Measurements from ENCODE around the gene CENPP.
"Not testable (repeated sequence)": the region's sequence is repeated elsewhere in the genome, so short reads cannot be mapped to it uniquely, and the experiment has no call there.

Gene CENPP

DNA sequence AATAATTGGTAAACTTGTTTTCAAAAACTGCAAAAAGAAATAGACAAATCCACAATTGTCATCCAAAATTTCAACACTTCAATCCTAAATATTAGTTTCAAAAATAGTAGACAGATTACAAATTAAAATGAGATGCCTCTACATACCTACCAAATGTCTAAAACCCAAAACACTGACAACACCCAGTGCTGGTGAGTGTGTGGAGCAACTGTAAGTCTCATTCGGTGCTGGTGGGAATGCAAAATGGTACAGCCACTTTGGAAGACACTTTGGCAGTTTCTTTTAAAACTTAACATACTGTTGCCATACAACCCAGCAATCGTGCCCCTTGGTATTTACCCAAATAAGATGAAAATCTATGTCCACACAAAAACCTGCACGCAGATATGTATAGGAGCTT lies 203.4 kb downstream of the CENPP start:
- in situ Hi-C loops (cut with MboI; ENCODE audit: low sequenced_read_pairs), result no loop called here

DNA sequence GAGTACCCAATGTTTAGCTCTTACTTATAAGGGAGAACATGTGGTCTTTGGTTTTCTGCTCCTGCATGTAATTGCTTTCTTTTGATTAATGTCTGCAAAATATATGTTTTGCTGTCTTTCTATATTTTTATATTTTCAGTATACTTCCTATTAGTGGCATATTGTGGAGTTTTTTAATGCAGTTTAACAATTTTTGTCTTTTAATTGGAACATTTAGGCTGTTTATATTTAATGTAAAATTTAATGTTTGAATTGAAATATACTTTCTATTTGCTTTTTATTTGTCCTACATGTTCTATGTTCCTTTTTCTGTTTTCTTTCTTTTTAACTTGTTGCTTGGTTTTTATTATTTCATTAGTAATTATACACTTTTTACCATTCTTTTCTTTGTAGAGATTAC lies 205.1 kb downstream of the CENPP start:
- in situ Hi-C loops (cut with MboI; ENCODE audit: low sequenced_read_pairs), result no loop called here

DNA sequence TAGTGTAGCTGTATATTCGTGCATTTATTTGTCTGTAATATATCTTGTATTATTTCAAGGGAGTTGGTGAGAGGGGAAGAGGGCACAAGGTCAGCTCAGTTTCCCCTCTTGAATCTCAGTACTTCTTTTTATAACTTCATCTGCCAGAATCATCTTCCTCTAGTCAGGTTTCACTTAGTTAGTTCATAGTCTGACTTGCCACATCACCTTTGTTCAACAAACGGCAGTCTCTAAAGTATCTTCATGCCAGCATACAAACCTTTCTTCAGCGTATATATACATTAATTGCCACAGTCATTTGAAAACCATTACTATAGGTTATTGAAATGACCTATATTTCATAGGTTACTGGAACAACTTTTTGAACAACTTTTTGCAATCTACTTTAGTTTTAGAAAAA lies 208.5 kb downstream of the CENPP start:
- in situ Hi-C loops (cut with MboI; ENCODE audit: low sequenced_read_pairs), result no loop called here

DNA sequence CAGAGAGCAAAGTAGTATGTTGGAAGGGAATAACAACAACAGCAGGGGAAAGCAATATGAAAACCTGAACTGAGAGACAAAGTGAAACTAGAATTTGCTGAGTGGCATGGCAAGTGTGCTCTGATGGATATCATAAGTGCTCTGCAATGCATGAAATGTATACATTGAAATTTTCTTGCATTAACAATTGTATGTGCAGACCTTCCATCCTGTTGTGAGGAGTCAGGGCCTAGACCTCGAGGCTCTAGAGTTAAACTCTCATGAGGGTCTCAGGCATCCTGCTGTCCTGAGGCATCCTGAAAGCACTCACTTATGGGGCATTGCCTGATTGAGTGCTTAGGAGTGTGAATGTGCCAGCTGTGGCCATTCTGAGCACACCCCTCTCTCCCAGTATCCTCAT lies 208.9 kb downstream of the CENPP start:
- in situ Hi-C loops (cut with MboI; ENCODE audit: low sequenced_read_pairs), result no loop called here

DNA sequence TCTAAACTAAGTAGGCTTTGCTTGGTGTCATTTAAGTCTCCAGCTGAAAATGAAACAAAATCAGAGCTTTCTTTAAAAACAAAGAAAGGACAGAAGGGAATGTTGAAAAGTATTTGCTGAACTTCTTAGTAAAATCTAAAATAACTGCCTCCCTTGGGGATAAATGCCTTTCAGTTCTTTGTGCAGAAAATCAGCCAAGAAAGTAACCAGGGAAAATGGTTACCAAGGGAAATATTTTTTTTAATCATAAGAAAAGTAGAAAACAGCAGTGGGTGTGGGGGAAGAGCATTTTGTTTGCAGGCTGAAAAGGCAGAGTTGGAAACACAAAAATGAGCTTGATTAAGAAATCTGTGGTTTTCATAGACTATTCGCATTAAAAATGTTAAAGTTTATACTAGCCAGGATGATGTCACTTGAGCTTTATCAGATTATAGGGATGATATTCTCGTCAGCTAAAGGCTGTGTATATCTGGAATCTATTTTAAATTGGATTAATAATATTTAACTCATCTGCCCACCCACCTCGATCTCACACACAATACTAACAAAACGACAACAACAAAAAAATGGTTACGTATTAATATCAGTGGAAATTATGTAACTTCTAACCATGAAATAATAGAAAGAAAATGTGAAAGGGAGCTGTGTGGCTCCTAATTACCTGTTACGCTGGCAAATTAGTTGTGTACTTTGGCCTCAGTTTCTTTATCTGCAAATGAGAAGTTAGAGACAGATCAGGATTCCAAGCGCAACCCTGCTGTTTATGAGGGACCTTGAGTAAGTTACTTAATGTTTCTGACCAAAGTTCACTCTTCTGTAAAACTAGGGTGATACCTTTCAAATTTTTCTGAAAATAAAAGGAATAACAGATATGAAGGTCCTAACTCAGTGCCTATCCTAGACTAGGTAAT lies 210.4 kb downstream of the CENPP start, which contains the start of gene ECM2:
ECM2 (minus strand) TSS at position 51 of the 911 bp plus-strand sequence. CDS start 13,124 bp downstream, outside the sequence.
- in situ Hi-C loops (cut with MboI; ENCODE audit: low sequenced_read_pairs), result no loop called here

DNA sequence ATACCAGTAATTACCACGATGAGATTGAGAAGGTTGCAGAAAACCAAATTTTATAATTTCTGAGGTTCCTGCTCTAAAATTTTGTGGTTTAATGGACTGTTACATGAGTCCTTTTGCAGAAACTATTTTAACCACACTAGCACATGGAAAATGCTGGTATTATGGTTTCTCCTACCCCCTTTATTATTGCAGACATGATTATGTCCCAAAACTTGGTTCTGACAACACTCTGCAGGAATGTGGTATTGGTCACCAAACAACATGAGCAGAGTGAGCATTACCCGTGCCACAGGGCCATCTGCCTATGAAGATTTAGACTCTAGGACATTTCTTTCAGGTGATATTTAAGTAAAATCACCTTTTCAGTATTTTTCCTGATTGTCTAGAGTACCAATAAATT lies 212.8 kb downstream of the CENPP start:
- in situ Hi-C loops (cut with MboI; ENCODE audit: low sequenced_read_pairs), result no loop called here

DNA sequence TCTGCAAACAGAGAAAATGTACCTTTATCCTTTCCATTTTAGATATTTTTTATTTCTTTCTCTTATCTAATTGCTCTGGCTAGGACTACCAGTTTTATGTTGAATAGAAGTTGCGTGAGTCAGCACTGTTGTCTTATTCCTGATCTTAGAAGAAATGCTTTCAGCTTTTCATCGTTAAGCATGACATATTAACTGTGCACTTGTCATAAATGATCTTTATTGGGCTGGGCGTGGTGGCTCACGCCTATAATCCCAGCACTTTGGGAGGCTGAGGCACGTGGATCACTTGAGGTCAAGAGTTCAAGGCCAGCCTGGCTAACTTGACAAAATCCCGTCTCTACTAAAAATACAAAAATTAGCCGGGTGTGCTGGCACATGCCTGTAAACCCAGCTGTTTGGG lies 218.2 kb downstream of the CENPP start:
- in situ Hi-C loops (cut with MboI; ENCODE audit: low sequenced_read_pairs), result no loop called here

DNA sequence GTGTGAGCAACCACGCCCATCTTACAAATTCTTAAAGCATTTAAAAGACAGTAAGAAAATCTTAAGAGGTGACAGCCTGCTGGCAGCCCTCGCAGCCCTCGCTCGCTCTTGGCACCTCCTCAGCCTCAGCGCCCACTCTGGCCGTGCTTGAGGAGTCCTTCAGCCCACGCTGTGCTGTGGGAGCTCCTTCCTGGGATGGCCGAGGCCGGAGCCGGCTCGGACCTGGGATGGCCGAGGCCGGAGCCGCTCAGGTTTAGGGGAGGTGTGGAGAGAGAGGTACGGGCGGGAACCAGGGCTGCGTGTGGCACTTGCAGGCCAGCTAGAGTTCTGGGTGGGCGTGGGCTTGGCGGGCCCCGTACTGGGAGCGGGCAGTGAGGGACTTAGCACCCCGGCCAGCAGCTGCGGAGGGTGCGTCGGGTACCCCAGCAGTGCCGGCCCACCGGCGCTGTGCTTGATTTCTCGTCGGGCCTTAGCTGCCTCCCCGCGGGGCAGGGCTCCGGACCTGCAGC lies 219.3 kb downstream of the CENPP start:
- in situ Hi-C loops (cut with MboI; ENCODE audit: low sequenced_read_pairs), result no loop called here

DNA sequence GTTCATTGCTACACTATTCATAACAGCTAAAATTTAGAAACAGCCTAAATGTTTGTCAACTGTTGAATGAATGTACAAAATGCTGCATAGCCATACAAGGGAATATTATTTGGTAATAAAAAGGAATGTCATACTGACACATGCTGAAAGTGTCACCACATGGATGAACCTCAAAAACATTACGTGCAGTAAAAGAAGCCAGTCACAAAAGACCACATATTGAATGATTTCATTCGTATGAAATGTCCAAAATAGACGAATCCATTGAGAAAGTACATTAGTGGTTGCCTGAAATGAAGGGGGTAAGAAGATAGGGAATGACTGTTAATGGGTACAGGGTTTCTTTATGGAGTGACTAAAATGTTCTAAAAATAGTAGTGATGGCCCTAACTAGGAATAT lies 221.6 kb downstream of the CENPP start:
- in situ Hi-C loops (cut with MboI; ENCODE audit: low sequenced_read_pairs), result no loop called here

DNA sequence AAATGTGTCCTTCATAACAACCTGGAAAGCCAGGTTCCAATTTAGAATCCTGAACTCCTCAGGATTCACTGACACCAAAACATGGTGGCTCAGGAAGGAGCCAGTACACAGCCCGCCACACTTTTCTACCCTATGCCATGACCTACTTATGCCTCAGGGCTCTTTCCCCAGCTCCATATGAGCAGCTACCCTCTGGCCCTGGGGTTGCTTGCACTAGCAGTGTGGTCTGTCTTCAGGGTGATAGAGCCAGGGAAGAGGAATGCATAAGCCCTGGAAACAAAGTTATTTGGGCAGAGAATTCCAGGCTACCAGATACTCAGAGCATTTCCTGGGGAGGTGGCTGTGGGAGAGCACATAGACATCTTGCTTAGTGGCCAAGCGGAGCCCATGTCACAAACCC lies 225.0 kb downstream of the CENPP start:
- in situ Hi-C loops (cut with MboI; ENCODE audit: low sequenced_read_pairs), result no loop called here

DNA sequence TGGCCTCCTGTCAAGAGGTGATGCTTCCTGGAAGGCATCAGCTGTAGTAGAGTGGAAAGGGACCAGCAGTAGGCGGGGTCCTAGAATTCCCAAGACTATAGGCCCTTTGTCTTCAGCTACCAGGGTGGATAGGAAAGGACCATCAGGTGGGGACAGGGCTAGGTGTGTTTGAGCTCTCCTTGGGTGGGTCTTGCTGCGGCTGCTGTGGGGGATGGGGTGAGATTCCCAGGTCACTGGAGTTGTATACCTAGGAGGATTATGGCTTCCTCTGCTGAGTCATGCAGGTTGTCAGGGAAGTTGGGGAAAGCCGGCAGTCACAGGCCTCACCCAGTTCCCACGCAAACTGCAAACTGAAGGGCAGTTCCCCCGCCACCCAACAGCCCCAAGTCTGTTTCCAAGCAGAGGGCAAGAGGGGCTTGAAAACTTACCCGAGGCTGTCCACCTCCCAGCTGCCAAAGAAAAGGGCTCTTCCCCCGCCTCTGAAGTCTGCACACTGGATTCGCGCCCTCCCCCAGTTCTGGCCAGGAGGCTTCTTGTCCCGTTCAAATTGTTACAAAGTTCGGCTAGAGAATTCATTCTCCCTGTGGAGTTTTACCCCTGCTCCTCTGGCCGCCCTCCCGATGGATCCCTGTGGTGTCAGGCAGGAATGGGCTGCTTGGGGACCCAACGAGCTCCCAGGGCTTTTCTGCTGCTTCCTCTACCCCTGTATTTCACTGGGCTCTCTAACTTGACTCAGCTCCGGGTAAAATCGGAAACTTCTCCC lies 233.0 kb downstream of the CENPP start:
- in situ Hi-C loops (cut with MboI; ENCODE audit: low sequenced_read_pairs), result no loop called here

DNA sequence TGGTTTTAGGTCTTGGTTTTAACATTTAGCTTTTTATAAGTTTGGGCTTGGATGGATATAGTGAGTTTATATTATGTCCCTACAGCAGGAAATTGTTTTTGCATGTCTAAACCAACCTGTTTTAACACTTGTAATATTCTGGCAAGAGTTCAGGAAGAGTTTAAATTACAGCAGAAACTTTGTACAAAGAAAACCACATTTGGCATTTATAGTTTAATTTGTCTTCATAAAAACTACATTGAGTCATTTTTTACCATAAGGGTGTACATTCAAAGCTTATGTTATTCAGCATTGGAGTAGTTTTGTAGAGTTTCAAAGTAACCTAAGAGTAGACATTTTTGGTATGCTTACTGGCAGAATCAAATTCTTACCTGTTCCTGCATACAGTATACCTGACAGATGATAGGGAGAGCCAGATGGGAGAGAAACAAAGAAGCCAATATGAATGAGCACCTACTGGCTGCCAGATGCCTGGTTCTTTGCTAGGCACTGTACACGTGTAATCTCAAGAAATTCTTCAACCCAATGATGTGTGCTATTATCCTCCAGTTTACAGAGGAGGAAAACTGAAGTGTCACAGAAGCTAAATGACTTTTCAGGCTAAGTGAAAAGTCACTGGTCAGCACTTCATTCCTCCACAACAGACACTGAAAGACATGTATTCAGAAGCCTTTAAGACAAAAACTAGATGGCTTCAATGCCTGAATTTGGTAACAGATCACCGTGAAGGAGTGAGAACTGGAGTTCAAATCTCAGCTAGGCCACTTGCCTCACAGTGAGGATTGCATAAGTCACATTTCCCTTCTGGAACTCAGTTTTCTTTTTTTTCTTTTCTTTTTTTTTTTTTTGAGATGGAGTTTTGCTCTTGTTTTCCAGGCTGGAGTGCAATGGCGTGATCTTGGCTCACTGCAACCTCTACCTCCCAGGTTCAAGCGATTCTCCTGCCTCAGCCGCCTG lies 235.9 kb downstream of the CENPP start:
- in situ Hi-C loops (cut with MboI; ENCODE audit: low sequenced_read_pairs), result no loop called here

DNA sequence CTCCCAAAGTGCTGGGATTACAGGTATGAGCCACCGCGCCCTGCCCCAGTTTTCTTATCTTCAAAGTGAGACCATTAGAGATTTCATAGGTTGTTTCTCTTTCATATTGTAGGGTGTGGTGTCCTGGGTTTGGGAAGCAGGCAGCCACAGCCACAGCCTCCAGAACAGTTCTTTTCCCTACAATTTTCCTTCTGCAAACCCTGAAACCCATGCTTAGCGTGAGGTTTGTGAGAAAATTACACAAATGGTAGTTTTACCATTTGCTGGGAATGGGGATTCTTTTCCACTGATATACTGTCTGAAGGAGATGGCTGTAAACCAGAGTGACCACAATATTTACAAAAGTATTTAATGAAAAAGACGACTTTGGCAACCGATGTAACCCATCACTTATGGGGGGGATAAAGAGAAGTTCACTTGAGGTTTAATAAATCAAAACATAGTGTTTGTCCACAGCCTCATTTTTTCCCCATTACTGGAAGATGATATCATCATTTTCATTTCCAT lies 236.8 kb downstream of the CENPP start:
- in situ Hi-C loops (cut with MboI; ENCODE audit: low sequenced_read_pairs), result no loop called here

DNA sequence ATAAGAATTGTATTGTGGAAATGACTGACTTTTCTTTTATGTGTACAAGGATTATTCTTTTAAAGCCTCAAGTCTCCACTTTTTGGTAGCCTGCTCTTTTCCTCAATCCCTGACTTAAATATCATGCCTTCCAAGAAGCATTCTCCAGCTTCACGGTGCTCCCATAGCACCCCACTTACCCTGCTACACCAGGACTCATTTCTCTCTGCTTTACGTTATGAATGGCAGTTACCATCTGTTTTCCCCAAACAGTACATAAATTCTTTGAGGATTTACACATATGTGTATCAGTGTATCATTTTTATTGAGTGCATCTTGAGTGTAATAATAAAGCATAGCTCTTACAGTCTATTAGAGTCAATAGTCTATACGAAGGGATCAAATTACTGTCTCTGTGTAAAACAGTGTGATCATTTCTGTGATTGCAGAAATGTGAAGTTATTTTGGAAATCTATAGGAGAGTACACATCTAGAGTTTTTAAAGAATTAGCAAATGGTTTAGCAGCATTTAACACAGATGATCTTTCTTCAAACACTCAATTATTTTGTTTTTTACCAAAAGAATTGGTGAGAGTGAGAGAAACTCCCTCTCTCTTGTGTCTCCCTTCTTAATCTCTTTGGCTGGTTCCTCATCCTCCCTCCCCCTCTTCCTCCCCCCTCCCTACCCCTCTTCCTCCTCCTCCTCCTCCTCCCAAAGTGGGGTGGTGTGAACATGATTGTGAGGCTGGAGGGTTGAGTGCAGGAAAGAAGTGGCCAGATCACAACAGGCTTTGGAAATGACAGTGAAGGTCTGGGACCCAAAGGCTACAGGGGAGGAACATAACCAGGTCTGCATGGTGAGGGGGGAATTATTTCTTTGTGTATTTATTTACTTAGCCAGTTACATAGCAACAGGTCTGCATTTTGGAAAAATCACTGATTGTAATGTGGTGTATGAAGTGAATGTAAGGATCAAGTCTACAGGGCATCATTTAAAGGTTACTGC lies 237.7 kb downstream of the CENPP start:
- in situ Hi-C loops (cut with MboI; ENCODE audit: low sequenced_read_pairs), result no loop called here

DNA sequence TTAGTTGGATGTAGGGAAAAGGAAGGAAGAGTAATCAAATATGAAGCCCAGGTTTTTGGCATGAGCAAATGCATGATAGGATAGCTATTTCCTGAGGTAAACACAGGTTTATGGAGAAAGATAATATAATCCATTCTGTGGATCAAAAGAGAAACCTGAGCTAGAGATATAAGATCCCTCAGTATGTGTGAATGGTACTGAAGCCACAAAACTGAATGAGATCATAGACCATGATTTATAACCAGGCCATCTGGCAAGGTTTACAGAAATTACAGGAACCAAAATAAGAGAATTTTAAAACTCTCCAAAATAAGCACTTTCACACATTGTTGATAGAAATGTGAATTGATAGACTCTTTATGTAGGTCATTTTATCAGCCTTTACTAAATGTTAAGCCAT lies 238.8 kb downstream of the CENPP start:
- in situ Hi-C loops (cut with MboI; ENCODE audit: low sequenced_read_pairs), result no loop called here

DNA sequence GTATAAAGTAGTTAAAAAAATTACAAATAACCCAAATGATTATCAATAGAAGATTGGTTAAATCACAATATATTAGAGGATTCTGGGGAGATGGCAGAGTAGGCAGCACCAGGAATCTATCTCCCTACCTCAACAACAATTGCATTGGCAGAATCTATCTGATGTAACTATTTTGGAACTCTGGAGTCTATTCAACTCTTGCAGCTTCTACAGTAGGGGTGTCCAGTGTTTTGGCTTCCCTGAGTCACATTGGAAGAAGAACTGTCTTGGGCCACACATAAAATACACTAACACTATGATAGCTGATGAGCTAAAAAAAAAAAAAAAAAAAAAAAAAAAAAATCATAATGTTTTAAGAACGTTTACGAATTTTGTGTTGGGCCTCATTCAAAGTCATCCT lies 239.2 kb downstream of the CENPP start:
- in situ Hi-C loops (cut with MboI; ENCODE audit: low sequenced_read_pairs), result no loop called here

DNA sequence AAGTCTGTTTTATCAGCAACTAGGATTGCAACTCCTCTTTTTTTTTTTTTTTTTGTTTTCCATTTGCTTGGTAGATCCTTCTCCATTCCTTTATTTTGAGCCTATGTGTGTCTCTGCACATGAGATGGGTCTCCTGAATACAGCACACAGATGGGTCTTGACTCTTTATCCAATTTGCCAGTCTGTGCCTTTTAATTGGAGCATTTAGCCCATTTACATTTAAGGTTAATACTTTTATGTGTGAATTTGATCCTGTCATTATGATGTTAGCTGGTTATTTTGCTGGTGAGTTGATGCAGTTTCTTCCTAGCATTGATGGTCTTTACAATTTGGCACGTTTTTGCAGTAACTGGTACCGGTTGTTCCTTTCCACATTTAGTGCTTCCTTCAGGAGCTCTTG lies 246.1 kb downstream of the CENPP start:
- in situ Hi-C loops (cut with MboI; ENCODE audit: low sequenced_read_pairs), result not testable (repeated sequence)

DNA sequence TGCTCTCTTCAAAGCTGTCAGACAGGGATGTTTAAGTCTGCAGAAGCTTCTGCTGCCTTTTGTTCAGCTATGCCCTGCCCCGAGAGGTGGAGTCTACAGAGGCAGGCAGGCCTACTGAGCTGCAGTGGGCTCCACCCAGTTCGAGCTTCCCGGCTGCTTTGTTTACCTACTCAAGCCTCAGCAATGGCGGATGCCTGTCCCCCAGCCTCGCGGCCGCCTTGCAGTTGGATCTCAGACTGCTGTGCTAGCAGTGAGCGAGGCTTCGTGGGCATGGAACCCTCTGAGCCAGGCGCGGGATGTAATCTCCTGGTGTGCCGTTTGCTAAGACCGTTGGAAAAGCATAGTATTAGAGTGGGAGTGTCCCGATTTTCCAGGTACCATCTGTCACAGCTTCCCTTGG lies 247.9 kb downstream of the CENPP start:
- in situ Hi-C loops (cut with MboI; ENCODE audit: low sequenced_read_pairs), result not testable (repeated sequence)

DNA sequence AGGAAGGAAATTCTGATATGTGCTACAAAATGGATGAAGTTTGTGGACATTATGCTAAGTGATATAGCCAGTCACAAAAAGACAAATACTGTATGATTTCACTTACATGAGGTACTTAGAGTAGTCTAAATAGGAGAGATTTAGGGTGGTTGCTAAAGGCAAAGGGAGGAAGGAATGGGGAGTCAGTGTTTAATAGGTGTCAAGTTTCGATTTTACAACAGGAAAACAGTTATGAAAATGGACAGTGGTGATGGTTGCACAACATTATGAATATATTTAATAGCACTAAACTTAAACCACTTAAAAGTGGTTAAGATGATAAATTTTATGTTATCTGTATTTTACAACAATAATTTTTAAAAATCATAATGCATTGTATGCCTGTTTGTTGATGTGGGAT lies 250.4 kb downstream of the CENPP start:
- in situ Hi-C loops (cut with MboI; ENCODE audit: low sequenced_read_pairs), result no loop called here
